Activated naive CD4-positive, alpha-beta T cell (primary cell): ENCODE measurements around the gene ZNF740.

Experiments used
- DNase-seq, 4 experiments: peaks; one replicate each; lab custom pipeline; 2025; lab: John Stamatoyannopoulos, UW

The ZNF740 gene

DNA sequence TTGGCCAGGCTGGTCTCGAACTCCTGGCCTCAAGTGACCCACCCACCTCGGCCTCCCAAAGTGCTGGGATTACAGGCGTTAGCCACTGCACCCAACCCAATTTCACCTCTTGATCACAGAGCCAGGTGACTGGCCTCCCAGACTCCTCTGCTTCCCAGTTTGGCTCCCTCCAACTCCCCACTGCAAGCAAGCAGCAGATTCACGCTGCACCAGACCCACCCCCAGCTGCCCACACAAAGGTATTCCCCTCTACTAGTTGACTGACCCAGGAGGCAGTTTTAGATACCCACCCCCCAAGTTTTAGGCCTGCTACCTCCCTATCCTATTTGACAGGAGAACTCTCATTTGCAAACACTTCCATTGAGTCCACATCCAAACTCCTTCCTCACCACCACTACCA is 46.3 kb downstream of the ZNF740 start:
- DNase-seq = no peak

DNA sequence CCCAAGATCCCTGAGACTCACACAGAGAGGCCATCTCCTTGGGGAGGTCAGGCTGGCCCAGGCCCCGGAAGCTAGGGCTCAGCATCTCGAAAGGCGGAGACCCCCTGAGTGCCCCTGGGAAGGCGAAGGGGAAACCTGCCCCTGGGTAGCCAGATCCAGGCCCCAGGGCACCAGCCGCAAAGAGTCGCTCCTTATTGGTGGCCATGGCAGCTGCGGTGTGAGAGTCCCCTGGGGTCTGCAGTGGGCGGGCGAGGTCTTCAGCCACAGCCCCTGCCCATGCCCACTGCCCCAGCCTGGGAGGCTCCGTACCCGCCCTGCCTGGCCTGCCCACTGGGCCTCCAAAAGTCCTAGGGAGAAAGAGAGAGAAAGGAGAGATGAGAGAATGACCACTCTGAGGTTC is 46.8 kb downstream of the ZNF740 start:
- no peak for DNase-seq

DNA sequence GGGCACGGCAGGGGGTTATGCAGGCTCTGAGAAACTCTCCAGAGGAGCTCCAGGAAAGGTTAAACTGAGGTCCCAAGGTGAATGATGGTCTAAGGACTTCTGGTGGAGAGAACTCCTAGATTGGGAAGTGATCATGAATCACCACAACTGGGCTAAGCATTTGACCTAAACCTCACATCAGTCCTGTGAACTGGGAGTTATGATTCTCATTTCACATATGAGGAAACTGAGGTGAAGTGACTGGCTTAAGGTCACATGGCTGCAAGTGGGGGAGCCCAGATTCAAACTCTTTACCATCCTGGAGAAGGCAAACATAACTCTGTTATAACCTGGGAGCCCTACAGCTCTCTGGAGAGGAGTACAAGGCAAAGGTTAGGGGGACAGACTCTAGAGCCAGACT is 47.3 kb downstream of the ZNF740 start:
- DNase-seq = no peak

DNA sequence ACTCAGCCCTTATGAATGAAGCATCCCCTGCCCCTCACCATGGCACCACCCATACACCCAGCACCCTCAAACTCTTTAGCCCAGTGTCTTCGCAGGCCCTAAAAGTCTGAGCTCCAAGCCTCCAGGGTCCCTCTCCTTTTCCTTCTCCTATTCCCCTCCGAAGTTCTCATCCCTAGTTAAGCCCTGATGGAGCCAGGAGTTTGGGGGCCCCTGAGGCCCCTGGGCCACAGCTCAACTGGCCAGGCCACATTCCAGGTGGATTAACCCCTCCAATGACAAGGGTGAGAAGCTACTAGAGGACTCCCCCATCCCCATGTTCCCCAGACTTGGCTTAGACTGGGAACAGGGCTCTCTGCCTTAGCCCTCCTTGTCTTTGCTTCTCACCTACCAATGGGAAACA is 48.9 kb downstream of the ZNF740 start:
- no peak for DNase-seq

DNA sequence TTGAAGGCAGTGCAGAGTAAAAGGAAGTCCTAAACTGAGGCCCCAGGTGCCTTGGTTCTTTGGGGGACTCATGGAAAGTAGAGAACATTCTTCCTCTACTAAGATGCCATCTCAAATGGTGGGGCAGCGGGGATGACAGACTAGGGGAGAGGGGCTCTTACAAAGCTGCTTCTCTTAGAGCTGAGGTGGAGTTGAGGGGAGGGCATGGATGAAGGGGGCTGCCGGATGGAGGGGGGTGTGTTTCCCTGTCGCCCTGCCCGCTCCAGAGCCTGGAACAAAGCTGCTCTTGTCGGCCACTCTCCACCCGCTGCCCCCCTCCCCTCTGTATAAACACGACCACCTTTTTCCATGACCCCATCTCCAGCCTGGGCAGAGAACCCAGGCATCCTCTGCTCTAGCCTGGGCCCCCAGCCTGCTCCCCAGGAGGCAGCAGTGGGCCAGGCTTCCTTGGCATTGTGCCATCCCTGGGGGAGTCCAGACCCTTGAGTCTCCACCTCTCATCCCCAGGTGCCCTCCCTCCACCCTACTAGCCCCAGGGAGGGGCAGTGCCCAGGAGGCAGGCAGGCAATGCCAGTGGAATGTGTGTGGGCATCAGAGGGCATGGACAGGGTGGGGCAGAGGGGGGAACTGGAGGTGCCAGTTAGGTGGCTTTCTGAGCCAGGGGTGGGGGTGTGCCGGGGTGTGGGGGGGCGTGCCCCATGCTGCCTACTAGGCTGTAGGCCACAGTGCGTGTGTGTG is 49.8 kb downstream of the ZNF740 start:
- no peak for DNase-seq

DNA sequence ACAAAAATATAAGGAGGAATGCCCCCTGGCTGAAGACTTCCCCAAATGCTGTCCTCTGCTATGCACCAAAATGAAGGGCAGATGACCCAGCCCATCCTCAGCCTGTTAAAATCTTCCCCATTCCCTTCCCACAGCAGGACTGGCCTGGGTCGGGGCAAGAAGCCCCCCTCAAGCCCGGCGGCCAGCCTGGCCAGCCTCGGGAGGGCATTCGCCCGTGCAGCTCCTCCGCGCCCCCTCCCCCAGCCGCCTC is 51.1 kb downstream of the ZNF740 start:
- no peak for DNase-seq

DNA sequence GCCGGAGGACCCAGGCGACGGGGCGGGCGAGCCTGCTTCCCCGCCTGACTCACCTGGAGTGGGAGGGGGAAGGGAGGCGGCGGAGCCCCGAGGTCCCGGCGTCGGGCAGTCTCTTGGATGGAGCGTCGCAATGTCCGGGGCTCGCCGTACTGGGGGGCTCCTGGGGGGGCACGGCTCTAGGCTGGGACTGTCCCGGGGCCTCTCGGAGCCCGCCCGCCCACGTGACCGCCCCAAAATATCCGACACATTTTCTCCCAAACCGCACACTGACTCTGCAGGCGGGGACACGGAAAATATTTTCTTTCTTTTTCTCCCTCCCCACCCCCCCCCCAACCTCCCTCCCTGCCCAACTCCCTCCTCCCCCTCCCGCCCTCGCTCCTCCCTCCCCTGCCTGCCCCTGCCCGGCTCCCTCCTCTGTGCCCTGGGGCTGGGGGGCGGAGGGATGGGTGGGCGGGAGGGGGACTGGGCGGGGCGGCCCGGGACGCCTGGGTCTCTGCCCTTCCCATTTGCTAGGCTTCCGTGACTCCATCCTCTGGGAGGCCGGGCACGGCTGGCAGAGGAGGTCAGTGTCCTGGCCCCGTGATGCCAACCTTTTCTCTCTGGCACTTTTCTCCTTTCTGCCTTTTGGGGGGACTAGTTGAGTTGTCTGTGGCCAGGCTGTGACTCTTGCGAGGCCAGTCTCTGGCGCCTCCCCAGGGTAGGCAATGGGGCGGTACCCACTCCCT is 51.6 kb downstream of the ZNF740 start, which contains the start of gene RARG:
Gene RARG, minus strand, starts transcription at position 289 of the 725 bp plus-strand sequence. CDS start 4,664 bp downstream, outside the sequence.
- peak in 3 of 4 experiments; percentile 17 to 42 (median 34) for DNase-seq

DNA sequence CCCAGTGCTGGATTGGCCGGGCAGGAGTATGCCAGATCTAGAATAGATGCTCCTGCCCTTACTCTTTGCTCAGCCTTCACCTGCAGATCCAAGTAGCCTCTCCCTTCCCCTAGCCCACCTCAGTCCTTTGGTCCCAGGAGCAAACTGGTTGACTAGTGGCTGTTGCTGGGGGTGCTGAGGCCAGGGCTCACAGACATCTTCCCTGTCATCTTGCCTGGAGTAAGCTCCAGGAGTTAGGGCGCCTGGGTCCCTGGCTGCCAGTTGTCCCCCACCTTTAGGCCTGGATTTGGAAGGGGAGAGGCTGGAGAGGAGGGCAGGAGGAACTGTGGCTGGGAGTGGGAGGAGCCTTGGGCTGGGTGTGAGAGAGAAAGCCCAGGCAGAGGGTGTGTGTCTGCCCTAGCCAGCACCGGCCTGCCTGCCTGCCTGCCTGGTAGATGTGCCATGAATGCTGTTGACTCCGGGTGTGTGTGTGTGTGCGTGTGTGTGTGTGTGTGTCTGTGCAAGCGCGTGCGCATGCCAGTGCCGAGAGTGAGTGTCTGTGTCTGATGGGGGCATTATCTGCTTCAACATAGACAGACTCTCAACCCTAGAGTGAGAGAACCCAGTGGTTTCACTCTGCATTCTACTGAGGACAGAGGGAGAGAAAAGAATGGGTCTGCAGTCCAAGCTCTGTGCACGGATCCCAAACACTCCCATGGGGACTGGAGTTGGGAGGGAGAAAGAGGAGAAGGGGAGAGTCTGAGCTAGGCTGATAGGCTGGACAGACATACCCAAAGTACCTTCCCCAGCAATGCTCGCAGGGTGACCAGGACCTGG is 52.3 kb downstream of the ZNF740 start:
- DNase-seq = peak in 1 of 4 experiments; percentile 23

DNA sequence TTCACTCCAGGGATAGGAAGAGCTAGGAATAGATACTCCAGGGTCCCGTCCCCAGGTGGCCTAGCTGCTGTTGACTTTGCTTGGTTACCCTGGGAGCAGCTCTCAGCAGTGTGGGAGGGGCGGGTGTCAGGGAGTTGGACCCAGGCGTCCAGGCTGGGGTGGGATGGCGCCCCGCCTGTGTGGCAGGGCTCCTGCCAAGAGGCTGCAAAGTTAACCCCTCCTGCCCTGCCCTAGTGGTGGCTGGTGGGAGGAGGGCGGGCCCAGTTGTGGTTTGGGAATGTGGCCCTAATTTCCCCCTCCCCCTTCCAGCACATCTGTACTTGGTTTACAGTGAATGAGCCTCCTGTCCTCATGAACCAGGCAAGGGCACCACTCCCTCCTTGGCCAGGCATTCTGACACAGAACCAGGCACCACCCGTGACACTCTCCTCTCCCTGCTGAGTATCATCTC is 53.2 kb downstream of the ZNF740 start:
- no peak for DNase-seq

DNA sequence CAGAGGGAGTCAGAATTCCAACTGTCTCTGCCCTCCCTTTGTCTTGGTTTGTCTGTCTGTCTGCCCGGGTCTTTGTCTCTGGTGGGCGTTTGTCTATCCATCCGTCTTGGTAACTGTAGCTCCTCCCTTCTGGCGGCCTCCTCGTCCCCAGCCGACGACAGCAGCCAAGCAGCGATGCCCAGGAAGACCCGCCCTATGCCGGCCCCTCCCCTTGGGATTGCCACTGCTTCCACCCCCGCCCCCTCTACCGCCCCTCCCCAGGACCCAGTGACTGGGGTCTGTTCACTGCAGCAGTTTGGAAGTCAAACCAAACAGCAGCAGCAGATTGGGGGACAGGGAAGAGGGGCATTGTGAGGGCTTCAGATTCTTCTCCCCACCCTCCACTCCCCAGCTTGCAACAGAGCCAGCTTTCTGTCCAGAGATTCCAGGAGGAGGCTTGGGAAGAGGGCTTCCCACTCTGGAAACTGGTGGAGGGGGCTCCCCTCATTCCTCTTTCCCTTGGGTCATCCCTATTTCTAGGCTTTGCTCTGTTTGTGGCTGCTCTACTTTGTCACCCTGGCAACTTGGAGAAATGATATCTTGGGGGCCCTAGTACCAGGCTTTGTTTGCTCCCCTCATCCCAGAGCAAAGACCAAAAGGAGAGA is 53.9 kb downstream of the ZNF740 start:
- no peak for DNase-seq

DNA sequence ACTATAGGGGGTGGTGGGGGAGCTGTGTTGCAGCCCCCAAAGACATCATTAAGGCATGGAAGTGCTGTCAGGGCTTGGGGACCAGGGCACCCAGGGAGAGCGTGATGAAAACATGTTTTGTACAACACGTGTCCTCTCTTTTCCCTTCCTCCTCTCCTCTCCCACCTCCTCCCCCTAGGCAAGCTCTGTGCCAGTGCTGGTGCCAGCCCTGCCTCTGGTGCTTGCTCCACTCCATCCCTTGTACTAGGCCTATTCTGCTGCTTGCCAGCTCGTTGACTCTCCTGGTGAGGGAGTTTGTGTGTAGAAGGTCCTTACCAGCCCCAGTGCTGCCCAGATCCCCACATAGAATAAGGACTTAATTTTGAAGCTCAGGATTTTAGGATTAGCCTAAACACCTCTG is 54.6 kb downstream of the ZNF740 start:
- DNase-seq = no peak

DNA sequence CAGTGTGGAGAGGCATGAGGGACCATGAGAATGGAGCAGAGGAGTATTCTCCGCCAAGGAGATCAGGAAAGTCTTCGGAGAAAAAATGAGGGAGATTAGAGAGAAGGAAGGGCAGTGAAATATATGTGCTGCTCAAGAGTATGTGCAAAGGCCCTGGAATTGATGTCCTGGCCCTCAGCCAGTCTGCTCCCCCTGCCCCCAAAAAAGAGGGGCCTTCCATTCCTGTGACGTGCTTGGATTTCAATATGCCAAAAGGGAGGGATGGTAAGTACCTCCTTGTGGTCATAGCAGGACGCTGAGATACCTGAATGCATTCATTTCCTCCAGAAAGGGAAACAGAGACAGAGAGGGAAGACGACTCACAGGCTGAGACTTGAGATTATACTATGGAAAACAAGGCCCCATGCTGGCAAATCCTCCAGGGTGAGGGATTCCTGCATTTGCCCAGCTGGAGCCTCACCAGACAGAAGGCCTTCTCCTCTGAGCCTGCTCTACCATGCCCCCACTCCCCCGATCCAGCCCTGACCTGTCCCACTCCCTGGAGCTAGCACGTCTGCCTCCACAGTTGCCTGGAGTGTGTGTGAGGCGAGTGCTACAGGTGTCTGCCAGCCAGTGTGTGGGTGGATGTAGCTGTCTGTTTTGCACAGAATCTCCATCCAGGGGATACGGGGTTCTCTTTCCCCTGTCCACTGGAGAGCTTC is 55.4 kb downstream of the ZNF740 start:
- DNase-seq = no peak

DNA sequence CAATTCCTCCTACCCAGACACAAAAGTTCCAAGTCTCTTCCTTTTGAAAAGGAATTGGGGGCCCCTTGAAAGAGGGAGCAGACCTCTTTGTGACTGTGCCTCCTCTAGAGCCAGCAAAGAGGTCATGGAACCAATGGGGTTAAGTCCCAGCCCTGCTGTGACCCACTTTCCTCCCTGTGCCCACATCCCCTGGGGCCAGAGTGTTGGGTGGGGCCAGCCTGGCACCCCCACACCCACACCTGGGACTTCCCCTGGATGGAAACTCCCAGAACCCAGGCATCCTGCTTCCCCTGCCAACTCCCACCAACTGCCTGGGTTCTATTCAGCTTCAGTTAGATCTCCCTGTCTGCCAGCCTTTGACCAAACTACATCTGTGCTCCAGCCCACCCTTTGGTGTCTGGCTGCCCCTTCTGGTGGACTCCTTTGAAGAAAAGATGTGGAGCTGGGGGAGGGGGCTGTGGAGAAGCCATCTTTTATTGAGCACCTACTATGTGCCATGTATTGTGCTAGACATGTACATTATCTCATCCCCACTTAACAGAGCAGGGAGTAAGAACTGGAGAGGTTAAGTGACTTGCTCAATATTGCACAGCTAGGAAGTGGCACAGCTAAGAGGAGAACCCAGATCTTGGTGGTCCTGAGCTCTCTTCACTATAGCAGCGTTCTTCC is 56.1 kb downstream of the ZNF740 start:
- no peak for DNase-seq

DNA sequence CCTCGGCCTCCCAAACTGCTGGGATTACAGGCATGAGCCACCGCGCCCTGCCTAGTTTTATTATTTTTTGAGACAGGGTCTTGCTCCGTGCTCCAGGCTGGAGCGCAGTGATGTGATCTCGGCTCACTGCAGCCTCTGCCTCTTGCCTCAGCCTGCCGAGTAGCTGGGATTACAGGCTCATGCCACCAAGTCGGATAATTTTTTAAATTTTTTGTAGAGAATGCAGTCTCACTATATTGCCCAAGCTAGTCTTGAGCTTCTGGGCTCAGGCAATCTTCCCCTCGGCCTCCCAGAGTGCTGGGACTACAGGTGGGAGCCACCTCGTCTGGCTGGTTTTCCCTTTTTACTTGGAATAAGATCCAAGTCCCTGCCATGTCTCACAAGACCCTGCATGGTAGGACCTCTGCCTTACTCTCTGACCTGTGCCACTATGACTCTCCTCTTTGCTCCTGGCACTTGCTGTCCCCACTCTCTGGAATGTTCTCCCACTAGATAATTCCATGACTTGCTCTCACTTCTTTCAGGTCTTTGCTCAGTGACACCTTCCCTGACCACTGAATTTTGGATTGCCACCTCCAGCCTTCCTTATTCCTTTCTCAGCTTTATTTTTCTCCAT is 59.2 kb downstream of the ZNF740 start:
- DNase-seq = no peak

DNA sequence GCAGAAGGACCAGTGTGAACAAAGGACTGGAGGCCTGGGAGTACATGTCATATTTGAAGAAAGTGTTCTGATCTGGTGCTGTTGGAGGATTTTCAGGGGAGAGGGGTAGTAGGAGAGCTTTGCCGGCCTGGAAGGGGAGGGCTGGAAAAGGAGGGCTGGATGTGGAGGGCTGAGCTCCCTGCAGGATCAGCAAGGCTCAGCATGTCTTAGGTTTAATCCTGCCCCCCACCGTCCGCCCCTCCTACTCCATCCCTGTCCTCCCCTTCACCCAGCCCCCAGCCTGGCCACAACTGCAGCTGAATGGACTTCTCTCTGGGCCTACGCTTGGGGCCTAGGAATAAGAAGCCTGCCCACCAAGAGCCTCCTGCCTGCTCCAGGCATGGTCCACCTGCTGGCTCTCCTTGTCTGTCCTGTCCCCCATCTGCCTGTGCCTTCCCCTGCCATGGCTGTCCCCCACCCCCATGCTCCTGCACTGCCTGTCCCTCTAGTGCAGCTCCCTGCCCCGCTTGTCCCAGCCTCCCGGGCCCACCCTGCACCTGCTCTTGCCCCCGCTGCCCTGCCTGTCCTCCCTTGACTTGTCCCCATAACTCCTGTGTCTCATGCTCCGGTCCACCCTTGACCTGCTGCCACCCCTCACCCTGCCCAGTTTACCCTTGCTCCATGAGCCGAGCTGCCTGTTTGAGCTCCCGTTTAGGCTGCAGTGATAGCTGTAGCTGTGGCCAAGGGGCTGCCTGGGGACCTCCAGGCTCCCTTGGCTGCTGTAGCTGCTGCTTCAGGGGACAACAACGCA is 61.3 kb downstream of the ZNF740 start:
- DNase-seq = no peak

DNA sequence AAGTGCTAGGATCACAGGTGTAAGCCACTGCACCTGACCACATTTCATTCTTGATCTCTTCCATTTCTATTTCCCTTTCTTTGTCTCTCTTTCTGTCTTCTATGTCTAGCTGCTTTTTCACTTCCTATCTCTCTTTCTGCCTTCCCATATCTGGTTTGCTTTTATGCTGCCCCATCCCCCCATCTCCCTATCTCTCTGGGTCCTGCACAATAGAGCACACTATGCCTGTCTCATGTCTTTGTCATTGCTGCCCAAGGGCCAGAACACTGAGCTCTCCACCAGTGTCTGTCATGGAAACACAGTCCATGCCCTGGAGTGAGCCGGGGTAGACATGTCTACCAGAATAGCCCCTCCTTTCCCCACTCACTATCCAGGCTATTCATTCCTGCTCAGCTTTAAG is 63.8 kb downstream of the ZNF740 start:
- DNase-seq = no peak
